Raji (cell line): ENCODE results near the gene TEPSIN.

Source experiments
- POLR2A ChIP-seq: IDR thresholded peaks from 2 replicates; pipeline ENCODE4 v1.6.1; 2011; ENCODE audit warnings: low read depth, low read length, control low read depth; ENCODE audit not compliant: insufficient read depth

TEPSIN gene

DNA sequence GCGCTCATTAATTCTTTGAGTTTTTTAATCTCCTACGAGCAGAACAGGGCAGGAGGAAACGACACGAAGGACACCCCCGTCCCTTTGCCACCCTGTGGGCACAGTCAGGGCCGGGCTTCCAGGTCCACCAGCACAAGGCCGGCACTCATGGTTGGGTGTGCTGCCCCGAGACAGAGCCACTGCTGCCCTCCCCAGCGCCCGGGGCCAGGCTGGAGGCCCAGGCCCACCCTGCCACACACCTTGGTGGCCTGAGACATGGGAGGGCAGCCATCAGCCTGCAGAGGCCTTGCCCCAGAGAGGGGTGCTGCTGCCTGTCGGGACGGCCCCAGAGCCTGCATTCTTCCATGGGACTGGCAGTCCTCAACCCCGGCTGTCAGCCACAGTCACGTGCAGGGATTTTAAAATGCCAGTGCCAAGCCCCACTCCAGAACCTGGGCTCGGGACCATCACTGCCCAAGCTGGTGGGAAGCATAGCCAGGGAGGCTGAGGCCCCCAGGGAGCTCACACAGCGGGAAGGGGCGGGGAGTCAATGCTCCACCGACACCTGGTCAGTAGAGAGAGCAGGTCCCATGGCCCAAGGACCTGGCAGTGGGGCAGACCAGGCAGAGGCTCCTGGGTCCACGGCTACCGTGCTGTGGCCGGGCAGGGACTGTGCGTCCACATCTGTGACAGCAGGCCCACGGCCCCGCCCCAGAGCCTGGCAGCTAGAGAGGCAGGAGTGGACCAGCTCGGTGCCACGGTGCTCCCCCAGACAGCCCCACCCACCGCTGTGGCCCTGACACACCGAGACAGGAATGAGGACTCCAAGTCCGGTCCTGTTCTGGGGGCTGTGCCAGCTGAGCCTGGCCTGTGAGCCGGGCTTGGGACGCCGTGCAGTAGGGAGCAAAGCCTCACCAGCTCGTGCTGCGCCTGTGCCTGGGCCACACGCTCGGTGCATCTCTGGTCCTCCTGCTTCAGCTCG, 43.6 kb downstream of the TEPSIN start:
- no peak for TF ChIP-seq POLR2A

DNA sequence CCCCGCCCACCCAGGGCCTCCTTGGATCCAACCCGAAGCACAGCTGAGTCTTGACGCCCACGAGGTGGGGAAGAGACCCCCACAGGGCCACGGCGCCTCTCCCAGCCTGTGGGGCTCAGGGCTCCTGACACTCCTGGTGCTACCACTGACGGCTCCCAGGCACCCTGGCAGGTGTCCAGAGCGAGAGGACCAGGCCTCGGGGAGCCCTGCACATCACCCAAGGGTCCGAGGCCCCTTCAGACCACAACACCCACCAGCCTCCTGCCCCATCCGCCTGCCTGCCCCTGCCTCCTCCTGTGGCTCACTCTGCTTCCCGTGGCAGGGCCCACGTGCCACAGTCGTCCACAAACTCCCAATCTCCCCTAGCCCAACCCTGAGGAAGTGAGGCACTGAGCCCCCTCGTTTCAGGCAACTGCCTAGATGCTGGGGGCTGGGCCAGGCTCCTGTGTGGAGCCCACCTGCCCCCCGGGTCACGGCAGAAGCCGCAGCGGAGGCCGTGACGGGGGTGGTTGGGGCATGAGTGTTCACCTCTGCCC, 44.6 kb downstream of the TEPSIN start:
- TF ChIP-seq POLR2A: no peak

DNA sequence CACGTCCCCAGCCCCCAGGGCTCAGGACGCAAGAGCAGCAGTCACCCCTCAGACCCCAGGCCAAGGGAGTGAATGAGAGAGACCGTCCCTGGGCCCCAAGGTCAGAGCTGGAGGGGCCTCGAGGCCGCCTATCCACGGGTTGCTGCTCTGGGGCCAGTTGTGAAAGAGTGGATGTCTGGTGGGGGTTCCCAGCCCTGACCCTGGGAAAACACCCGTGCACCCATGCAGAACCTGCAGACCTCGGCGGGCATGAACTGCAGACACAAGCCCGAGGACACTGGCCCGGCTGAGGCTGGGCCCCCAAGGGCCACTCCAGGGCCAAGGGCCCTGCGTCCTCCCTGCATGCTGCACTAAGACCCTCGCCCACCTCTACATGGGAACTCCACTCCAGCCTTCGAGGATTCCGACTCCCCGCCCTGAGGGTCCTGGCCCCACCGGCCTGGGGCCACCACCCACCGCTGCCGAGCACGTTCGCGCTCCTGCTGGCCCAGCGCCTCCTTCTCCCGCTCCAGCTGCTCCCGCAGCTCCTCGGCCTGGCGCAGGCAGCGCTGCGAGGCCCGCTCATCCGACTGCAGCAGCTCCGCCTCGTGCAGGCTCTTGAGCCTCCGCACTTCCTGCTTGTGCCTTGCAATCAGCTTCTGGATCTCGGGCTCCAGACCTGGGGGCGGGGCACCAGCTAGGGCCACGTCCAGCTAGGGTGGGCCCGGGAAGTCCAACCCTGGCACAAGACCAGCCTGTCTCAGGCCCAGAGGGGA, 45.2 kb downstream of the TEPSIN start:
- TF ChIP-seq POLR2A: no peak

DNA sequence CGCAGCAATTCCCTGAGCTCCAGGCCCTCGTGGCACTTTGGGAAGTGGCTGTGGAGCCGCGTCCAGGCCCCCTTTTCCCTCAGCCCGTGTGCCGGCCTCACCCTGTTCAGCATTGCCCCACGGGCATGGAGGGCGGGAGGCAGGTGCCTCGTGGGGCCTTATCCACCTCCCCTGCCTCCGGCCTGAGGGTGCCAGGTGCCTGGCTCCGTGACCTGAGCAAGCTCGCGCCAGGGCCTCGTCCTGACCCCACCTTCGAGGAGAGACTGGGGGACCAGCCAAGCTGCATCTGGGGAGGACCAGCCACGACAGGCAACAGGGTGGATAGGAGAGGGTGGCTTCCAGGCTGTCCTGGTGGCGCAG, 45.8 kb downstream of the TEPSIN start:
- no peak for TF ChIP-seq POLR2A

DNA sequence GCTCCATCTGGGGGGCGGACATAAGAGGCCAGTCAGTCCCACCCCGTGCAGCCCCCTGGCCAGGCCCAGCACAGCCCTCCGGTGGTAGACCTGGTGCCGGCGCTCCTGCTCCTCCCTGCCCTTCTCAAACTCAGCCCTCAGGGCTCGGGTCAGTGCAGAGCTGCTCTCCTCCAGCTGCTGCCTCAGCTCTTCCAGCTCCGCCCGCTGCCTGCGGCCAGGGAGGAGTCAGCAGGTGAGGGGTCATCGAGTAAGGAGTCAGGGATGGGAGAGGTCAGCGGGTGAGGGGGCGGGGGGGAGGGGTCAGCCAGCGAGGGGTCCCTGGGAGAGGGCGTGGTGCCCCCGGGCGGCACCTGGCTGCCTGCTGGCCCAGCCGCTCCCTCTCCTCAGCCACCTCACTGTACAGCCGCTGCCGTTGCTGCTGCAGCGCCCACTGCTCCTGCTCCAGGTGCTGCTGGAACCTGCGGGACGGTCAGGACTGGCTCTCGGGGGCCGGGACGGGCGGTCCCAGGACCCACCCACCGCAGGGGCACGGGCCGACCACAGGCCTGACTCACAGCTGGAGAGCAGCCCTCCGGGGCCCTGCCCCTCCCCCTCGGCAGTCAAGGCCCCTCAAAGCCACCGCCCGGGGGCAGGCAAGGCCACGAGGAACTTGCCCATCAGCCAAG, 46.3 kb downstream of the TEPSIN start:
- TF ChIP-seq POLR2A: no peak

DNA sequence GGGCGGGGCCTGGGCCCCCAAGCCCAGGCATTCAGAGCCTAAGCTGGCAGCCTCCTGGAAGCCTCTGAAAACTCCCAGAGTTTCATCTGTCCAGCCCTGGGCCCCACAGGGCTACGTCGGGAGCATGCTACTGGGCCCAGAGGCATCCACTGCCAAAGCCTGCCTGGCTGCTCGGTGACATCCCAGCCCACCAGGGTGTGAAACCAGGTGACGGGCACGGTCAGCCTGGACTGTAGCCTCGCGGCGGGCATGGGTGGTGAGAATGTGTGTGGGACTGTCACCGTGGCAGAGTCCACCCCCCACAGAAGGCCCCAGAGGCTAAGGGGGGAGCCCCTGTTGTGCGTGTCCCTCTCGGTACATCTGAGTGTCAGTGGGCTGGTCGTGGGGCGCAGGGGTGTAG, 47.2 kb downstream of the TEPSIN start:
- TF ChIP-seq POLR2A: no peak

DNA sequence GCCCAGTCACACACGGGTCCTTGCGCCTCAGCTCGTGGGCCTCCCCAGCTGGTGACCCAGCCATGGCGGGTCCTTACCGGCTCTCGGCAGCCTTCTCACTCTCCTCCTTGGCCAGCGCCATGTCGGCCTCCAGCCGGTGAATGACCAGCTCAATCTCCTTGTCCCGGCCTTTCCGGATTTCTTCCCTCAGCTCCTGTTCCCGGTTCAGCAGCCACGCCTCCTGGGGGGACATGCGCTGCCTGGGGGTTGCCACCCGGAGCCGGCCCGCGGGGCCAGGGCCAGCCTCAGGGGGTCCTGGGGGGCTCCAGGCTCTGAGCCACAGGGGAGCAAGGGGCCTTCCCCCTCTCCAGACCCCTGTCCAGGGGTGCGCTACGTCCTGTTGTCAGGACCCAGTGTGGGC, 47.7 kb downstream of the TEPSIN start:
- TF ChIP-seq POLR2A: no peak

DNA sequence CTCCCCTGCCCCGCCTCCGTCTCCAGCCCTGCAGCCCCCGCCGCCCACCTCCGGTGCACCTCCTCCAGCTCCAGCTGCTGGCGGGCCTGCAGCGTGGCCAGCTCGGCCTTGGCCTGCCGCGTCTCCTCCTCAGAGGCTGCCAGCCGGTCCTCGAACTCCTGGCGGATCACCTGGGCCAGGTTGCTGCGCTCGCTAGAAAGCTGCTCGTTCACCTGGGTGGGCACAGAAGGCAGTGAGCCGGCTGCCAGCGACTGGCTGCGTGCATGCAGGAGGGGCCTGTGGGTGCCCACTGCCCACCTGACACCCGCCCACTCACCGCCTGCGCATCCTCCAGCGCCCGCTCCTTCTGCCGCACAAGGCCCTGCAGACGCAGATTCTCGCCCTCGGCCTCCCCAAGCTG, 48.3 kb downstream of the TEPSIN start:
- no peak for TF ChIP-seq POLR2A

DNA sequence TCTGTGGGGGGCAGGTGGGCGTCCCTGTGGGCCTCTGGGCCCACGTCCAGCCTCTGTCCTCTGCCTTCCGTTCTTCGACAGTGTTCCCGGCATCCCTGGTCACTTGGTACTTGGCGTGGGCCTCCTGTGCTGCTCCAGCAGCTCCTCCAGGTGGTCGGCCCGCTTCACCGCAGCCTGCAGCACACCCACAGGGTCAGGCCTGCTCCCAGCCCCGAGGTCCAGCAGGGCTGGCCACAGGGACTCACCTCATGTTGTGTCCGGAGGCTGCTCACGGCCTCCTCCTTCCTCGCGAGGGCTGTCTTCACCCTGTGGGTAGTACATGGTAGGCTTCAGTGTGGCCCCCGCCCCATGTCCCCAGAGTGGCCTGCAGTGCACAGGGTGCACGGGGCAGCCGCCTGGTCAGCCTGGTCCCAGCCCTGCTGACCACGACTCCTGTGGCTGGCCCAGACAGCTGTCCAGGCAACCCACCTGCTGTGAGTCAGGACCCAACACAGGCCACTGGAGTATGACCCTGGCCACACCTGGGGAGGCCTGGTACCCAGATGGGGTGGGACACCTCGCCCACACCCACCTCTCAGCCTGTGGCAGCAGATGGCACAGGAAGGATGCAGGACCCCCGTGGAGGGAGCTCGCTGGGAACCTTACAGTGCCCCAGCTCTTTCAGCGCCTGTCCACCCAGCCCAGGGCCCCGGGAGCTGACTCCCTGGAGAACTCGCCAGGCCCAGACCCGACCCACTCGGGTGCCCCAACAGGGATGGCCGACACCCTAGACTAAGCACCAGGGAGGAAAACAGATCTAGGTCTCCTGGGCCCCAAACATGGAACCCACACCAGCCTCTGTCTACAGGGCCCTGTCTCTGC, 49.0 kb downstream of the TEPSIN start:
- TF ChIP-seq POLR2A: no peak

DNA sequence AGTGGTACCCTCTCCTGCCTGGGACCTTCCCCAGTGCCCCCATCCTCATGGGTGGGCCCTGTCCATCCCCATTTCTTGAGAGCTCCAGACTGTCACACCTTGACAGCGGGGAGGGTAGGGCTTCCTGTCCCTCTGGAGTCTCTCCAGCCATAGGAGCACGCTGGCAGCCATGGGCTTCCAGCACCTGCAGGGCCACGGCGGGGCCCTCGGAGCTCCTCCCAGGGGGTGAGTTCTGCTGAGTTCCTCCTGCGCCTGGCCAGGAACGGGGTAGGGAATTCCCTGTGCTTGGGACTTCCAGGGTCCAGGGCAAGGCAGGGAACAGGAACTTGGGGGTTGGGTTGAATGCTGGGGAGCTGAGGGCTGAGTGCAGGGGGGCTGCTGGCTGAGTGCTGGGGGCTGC, 49.8 kb downstream of the TEPSIN start:
- no peak for TF ChIP-seq POLR2A

DNA sequence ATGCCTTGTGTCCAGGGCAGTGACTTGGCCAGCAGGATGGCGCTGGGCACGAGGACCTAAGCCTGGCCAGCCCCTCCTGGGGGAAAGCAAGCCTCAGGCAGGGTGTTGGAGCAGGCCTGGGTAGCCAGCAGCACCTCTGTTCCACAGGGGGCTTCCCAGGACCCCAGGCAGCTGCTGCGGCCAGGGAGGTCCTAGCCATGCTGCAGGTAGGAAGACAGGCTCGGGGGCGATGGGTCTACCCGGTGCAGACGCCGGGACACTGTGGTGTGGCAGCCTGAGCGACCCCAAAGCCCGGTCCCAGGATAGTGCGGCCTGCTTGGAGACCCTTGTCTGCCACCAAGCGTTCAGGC, 50.4 kb downstream of the TEPSIN start:
- TF ChIP-seq POLR2A: no peak

DNA sequence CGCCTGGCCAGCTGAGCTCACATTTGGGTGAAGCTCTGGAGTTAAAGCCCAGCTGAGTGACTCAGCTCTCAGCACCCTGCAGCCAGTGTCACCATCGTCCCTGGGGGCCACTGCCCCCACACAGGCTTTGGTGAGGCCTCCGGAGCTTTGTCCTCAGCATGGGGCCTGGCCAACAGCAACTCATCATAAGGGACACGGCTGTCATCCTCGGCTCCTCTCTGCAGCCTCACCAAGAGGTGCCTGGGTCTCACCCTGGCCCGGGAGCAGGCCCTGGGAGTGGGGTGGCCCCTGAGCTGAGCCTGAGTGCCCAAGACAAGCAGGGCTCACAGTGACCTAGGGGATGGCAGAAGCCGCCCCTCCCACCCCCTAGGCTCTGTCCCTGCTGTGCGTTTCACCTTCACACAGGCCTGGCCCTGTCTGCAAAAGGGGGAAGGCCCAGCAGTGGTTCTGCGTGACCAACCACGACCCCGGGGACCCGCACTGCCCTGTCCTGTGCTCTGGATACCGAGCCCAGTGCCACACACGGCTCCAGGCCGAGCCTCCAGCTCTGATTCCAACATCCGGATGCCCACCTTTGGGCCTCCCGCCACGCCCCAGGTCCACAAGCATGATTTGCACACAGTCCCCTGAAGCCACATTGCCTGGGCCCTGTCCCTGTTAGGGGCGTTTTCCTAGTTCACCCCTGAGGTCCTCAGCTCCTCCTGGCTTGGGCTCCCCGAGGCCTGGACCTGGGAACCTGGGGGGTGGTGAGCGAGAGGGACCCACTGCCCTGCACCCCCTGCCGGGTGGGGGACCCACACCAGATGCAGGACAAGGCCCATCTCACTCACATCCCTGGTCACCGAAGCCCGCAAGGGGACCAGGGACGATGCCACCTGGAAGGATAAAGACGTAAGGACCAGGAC, 51.0 kb downstream of the TEPSIN start:
- TF ChIP-seq POLR2A: no peak

DNA sequence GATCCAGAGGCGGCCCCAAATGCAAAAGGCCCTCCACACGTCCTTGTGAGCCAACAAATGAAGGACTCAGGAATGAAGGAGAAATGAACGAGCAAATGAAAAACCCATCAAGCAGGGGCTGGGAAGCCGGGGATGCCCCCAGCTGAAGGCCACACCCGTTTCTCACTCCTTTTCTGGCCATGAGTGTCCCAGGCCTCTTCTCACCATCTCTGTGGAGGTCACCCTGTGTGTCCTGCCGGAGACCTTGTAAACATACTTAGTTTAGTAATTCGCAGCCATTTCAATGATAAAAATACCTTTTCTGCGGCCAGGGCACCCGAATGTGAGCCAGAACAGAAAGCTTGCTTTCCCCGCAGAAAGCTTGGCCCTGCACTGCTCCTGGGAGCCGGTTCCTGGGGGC, 51.7 kb downstream of the TEPSIN start:
- TF ChIP-seq POLR2A: no peak

DNA sequence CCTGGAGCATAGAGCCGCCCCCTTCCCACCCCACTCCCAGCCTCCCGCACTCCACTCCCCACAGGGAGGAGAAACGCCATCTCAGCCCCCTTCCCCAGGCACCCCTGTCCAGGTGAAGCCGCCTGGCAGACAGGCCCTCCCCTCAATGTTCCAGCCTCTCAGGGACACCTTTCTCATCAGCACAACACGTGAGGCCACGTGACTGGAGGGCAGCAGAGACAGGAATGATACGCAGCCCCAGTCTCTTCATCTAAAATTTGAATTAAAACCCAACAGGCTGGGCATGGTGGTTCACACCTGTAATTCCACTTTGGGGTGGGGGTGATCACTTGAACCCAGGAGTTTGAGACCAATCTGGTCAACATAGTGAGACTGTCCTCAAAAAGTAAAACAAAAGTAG, 52.7 kb downstream of the TEPSIN start:
- TF ChIP-seq POLR2A: no peak
